Activated T-helper 1 cell treated with anti-CD3 and anti-CD28 coated beads, Interleukin-2, amount 50 U/mL, for 16 hours (primary cell): Measurements from ENCODE around the gene GABRB1.

Source experiments
- DNase-seq, 2 donors: peaks; one replicate each; pipeline ENCODE4 v3.0.0-alpha.2; 2020; ENCODE audit warnings: low read depth in 1 of 2, low spot score in 1 of 2

Gene GABRB1

DNA sequence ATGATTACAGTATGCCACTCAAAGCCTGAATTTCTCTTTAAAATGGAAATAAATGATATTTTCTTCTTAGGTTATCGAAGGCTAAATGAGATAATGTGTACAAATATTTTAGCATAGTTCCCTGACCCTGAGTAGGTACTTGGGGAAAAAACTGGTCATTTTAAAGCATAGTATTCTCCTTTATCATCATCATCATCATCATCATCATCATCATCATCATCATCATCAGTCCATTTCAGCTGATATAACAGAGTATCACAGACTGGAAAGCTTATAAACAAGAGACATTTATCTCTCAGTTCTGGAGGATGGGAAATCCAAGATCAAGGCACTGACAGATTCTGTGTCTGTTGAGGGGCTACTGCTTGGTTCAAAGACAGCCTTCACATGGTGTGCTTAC lies 13.9 kb downstream of the GABRB1 start:
- no peak for DNase-seq

DNA sequence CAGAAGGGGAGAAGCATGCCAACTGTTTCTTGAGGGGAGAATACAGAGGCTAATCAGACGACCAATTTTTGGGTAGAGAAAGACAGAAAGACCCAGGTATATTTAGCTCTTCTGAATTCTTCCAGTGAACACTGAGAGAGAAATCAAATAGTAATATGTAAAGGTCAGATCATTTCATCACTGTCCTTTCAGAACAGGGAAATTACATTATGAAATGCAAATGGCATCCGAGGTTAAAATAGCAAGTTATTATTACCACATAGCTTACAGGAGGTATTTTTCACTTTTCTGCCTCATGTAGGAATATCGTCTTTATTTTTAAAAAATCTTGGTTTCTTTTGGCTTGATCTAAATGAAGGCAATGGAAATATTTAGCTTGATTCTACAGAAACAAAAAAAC lies 18.0 kb downstream of the GABRB1 start:
- DNase-seq, result no peak

DNA sequence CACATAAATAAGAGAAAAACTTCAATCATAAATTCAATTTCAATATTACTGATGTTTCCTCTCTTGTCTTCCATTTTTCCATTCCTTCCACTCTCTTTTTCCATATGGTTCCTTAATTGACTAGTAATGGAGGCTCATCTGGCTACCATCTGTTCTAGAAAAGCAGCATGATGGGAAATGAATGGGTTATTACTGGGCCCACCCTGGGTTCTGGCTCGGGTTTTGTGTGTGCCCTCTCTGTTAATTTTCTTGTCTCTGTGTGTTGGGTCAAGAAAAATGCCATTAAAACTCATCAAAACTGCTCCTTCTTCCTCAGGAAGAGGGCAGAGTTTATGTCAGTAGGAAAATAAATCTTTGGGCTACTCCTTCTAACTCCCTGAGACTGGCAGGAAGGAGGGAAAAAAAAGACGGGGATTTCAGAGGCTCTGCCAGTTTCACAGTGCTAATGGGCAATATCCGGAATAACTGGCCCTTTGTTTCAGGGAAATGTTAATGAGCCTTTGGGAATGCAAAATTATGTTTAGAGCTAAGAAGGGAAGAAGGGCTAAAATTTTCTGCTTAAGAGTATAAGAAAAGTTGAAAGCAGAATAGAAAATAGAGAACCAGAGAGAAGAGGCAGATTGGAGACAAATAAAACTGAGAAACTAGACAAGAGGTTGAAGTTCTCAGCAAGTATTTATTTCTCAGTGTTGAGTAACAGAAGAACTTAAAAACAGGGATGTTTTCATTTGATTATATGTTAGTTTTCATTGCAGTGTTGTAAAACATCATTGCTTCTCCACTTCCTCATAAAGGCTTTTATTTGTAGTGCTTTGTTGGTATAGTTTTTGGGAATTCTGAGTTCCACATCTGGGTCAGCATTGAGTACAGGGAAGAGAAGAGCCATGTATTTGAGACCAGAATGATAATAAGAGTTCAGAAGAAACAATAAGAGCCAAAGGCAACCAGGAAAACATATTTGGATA lies 19.7 kb downstream of the GABRB1 start:
- DNase-seq, result no peak

GRCh38 chr4:47053485-47053884 lies 22.1 kb downstream of the GABRB1 start:
- DNase-seq, result no peak

- DNase-seq, result no peak
These were observed 22.8 kb downstream of the GABRB1 start for GRCh38 chr4:47054130-47054529.

DNA sequence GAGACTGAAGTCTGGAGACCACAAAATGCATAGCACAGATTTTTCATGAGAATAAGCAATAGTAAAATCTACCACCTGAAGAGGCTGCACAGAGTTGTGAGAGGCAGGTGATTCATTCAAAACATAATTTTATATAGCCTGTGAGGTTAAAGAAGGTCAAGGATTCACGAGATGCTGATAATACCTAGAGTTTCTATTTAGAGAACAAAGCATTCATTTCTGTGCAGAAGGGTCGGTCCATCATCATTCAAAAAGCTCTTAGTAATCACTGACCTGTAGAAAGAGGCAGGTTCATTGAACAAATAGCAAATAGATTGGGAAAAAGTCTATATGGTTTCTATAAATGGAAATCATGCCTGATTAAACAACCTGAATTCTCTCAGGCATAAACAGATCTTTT lies 26.6 kb downstream of the GABRB1 start:
- DNase-seq, result no peak

DNA sequence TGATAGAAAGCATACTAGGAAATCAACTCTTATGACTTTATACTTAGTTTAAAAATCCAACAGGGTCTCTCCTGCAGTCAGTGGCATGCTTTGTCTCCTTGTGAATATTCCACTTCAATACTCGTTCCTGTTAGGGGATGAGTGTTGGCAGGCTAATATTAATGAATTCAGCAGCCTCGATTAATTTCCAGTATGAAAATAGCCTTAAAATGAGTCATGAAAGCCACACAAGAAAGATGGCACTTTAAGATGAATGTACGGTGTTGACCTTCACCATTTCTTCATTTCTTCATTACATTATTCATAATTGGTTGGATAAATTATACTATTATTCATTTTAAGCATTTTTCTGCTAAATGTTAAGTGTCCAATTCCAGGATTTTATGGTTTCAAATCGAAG lies 29.2 kb downstream of the GABRB1 start:
- no peak for DNase-seq

DNA sequence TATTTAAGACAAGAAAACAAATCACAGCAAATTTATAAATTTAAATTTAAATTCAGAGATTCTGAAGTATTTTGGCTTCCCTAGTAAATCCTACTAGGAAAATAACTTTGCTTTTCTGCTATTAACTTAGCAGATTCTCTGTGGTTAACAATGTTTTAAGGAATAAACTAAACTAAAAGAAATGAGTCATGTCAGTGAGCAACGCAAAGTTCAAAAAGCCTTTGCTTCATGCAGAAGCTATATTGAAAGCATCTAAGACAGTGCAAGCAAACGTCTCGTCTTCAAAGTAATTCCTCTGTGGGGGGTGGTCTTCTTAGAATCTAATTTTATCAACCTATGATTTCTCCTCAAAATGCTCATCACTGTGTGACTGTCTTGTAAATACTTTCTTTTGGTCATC lies 30.1 kb downstream of the GABRB1 start:
- DNase-seq, result no peak

GRCh38 chr4:47065051-47065481 lies 33.7 kb downstream of the GABRB1 start:
- DNase-seq, result no peak

DNA sequence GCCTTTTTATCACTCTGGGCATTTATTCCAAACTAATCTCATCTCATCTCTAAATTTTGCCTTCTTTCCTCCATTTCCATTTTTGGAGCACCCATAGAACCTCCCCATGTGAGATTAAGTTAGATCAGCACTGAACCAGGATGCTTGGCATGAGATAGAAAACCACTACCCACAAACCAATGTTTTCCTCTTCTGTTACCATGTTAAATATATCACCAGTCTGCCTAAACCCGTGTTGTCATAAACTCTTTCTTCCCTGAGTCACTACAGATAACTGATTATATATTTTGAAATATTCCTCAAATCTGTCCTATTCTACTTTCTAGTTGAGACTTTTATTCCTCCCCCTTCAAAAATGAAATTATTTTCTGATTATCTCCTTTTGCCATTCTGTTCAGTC lies 37.6 kb downstream of the GABRB1 start:
- no peak for DNase-seq

- DNase-seq, result no peak
These were observed 40.6 kb downstream of the GABRB1 start for GRCh38 chr4:47071901-47072341.

GRCh38 chr4:47073647-47074046 lies 42.3 kb downstream of the GABRB1 start:
- DNase-seq, result no peak

GRCh38 chr4:47074816-47075215 lies 43.4 kb downstream of the GABRB1 start:
- no peak for DNase-seq

DNA sequence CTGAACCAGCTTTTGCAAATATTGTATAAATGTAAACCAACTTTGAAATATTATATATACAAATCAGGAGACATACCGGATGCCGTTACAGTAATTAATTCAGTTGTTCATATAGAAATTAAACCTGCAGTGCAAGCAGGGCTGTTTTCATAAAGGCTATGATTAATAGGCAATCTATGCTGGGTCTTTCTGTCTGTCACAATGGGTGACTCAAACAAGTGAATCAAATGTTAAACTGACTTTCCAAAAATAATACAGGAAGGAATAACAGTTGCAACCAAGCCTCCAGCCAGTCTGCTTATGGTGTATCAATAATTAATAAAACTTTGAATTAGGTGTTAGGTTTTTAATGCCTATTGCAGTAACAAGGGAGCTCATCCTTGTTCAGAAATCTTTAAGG lies 43.9 kb downstream of the GABRB1 start:
- DNase-seq, result no peak

DNA sequence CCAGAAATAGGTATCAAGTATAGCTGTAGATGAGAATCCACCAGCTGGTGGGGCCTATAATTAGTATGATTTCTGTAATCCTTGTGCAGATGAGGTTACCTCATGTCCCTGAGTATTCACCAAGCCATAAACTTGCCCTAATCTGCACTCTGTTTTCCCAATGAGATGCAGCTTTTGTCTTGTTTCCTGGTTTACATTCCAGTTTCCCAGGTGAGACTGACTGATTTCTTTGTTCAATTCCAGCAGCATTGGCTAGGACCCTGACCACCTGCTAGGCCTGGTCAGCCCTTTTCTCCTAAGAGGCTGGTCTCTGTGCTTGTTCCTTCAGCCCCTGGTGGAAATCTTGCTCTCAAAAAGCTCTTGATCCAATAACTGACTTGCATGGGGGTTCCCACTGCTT lies 44.6 kb downstream of the GABRB1 start:
- no peak for DNase-seq

GRCh38 chr4:47084111-47084510 lies 52.7 kb downstream of the GABRB1 start:
- no peak for DNase-seq

DNA sequence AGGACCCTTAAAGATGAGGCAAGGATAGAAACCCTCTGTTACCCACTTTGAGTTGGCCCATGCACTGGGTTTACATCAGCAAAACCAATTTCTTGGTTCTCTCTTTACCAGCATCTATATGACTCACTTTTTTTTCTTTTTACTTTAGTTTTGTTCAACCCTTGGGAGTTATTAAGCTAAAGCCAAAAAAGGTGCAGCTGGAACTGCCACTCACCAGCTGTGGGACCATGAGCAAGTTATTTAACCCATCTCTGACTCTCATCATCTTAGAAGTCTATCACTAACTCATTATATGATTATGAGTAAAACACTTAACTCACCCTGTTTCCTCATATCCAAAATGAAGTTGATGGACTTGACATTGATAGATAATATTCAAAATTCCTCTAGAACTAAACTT lies 53.4 kb downstream of the GABRB1 start:
- DNase-seq, result no peak

DNA sequence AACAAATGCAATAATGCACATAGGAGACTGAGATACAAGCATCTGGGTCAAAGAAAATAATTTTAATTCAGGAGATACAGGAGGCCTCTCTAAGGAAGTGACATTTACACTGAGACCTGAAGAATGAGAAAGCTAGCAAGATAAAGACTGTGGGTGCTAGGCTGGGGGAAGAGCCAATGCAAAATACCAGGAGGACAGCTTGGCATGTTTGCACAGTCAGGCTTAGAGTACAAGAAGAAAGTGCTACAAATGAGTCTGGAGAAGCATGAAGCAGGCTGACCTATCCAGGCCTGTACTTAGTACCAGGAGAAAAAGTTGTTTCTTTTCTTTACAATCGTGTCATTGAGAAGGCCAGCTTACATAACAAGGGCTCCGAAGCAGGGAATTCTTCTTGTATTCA lies 56.9 kb downstream of the GABRB1 start:
- no peak for DNase-seq

- DNase-seq, result no peak
These were observed 64.5 kb downstream of the GABRB1 start for GRCh38 chr4:47095884-47096283.

GRCh38 chr4:47101453-47101852 lies 70.1 kb downstream of the GABRB1 start:
- DNase-seq, result no peak

DNA sequence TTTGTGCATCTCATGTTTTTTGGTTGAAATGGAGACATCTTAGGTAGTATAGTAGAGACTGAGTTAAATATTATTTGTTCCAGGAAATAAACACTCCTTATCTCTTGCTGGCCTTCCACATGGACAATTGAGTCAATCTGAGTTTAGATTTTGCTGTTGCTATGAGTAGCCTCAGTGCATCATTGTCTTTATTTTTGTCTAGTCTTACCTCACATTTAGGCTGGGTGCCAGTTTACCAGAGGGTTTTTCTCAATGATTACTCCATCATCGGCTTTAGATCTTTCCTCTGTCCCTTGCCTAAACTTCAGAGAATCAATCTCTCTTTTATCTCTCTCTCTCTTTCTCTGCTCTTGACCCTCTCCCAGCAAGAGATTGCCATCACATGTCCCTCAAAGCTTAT lies 73.6 kb downstream of the GABRB1 start:
- DNase-seq, result no peak

- no peak for DNase-seq
These were observed 75.2 kb downstream of the GABRB1 start for GRCh38 chr4:47106561-47106960.

- DNase-seq, result no peak
These were observed 78.0 kb downstream of the GABRB1 start for GRCh38 chr4:47109379-47109778.
